Lung microvascular endothelial cell (primary cell): ENCODE data around the gene SLMAP. TPM values are rescaled to one million over a fixed set of nuclear protein-coding genes. Genes with fewer than 3 reads are reported as not detected.
A peak's percentile ranks its signal among the peaks of the same experiment; 100 is the strongest.
"Not testable (repeated sequence)": the region's sequence is repeated elsewhere in the genome, so short reads cannot be mapped to it uniquely, and the experiment has no call there.

Source experiments
- DNase-seq, 2 donors: peaks; one replicate each; pipeline versions ENCODE4 v3.0.0 to v3.0.0-alpha.2; 2010; ENCODE audit warnings: low read depth in 2 of 2
- total RNA-seq: library from RNA; depleted of rRNA; stranded (reverse); fragments of >200 nt; gene quantifications from 2 replicates; pipeline ENCODE4 v1.2.1, GENCODE V29; 2014

The SLMAP gene
- total RNA-seq, 1 donor from 2014 or later, result 27.6 TPM

GRCh38 chr3:57826245-57826951 lies 70.3 kb downstream of the SLMAP start:
- DNase-seq, result peak; percentile 12 to 31

DNA sequence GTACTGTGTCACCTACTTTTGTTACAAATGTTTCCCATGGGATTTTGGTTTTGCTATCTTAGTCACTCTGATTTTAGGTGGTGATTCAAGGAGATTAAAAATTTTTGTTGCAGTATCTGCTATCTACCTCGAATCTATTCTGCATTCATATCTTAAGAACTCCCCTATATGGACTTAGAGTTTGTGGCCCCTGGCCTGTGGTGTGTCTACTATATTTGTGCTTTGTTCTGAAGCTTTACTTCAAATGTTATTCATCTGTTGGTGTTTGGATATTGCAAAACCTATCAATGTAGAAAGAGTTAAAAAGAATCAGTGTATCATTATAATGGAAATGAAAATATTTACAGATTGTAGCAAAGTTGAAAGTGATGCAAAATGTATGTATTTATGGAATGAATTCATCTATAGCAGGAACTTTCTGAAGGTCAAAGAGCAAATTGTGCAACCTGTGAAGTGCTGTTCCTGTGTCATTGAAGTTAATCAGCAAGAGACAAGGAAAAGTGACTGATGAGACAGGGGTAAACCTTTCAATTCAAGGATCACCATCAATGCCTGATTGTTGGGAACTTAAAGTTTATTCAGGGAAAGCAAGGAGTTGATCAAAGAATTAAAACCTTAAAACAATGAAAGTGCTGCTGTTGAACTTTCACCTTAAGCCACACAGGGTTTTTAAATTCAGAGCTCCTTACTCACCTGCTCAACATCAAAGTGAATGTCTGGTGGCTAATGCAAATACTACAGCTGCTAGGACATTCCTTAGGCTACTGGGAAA lies 71.0 kb downstream of the SLMAP start:
- DNase-seq, result no peak

DNA sequence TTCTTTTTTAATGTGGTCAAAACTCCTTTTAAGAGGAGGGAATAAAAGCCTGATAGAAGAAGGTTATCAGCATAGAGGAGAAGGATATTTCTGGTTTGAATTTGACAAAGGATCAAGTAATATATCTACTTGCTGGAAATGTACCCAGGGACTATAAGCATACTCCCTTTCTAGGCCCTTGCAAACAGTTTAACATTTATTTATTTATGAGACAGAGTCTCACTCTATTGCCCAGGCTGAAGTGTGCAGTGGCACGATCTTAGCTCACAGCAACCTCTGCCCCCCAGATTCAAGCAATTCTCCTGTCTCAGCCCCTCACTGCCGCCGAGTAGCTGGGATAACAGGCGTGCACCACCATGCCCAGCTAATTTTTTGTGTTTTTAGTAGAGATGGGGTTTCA lies 71.6 kb downstream of the SLMAP start:
- no peak for DNase-seq

GRCh38 chr3:57832486-57832885 lies 76.4 kb downstream of the SLMAP start:
- no peak for DNase-seq

DNA sequence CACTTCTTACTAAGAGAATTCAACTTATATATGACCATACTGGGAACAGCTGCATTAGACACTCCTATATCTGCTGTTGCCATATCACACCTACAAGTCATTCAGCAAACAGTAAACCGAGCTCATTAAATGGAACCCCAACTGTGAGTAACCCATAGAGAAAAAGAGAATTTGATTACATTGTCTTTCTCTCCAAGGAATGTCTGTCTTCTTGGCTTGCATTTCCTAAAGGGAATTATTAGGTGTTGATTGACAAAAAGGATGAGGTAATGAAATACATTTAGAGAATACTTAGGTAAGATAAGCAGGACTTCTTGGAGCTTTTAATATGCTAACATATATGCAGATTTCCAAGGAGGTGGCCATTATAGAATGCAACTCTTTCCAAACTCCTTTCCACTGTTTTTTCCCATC lies 76.8 kb downstream of the SLMAP start:
- no peak for DNase-seq

- no peak for DNase-seq
Observed at GRCh38 chr3:57833763-57834162, 77.7 kb downstream of the SLMAP start.

DNA sequence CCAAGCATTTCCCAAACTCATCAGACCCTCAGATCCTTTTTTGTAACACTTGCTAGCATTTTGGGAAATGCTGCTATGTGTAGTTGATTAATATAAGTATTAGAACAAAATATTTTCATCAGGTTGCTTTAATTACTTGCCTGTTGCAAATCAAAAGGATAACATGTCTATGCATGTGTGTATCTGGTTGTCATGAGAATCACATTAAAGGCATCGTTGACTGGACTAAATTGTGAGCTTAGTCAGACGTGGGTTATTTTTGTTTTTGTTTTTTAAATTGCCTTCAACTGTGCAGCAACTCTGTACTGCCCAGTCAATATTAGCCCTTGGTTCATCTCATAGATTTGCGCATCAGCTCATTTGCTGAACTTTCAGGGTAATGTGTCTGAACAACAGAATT lies 81.6 kb downstream of the SLMAP start:
- no peak for DNase-seq

DNA sequence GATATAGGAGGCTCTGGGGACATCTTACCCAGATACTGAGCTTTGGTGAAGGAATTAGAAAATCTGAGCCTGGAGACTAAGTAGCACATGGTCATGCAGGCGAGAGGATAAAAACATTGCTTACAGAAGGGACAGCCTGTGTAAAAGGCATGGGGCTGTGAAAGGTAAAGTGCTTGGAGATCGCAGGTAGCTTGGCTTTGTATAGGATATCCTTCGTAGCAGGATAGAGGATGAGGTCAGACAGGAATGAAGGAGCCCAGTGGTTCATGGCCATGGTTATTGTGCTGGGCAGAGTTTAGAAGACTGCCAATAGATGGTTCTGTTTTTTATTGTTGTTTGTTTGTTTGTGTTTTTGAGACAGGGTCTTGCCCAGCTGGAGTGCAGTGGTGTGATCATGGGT lies 82.5 kb downstream of the SLMAP start:
- DNase-seq, result no peak

DNA sequence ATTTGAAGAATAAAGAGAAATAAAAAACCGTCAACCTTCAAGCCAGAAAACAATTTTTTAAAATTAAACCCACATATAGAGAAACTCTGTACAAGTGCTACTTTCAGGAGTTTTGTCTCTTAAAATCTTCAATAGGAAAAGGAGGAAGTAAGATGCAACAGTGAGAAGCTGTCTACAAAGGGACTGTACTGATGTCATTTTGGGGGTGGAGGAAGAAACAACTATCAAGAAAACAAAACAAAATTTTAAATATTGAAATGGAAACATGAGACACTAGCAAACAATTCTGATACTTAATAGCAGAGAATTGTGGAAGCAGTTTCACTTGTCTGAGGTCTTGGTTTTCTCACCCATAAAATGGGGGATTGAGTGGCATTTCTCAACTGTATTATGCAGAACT lies 84.4 kb downstream of the SLMAP start:
- DNase-seq, result no peak

- no peak for DNase-seq
Observed at GRCh38 chr3:57841818-57842217, 85.7 kb downstream of the SLMAP start.

- no peak for DNase-seq
Observed at GRCh38 chr3:57848177-57848738, 92.1 kb downstream of the SLMAP start.

GRCh38 chr3:57851304-57851703 lies 95.2 kb downstream of the SLMAP start:
- DNase-seq, result no peak

DNA sequence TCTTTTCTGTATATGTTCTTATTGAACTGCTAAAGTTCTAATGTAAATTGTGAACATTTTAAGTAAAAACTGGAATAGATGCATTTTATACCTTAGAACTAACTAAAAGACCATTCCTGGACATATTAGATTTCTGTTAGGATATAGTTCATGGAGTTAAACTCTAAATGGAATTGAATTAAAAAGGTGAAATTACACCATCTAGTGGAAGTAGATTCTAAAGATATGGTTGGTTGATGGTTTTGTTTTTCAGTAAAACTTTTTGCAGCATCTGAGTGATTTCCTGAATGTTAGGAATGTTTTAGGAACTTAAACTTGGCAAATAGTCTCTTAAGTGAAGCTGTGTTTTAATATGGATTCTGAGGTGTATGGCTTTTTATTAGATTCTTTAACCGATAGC lies 96.8 kb downstream of the SLMAP start:
- DNase-seq, result peak; percentile 30 to 58

DNA sequence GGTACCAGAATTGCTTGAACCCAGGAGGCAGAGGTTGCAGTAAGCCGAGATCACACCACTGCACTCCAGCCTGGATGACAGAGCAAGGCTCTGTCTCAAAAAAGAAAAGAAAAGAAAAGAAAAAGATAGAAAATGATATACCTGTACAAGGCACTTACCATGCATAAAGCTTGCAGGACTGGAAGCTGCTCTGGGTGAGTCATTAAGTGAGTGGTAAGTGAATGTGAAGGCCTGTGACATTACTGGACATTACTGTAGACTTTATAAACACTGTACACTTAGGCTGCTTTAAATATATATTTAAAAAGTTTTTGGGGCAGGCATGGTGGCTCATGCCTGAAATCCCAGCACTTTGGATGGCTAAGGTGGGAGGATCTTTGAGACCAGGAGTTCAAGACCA lies 99.2 kb downstream of the SLMAP start:
- peak in 1 of 2 donors; percentile 34 for DNase-seq

- no peak for DNase-seq
Observed at GRCh38 chr3:57855943-57856342, 99.8 kb downstream of the SLMAP start.

- peak; percentile 45 to 47 for DNase-seq
Observed at GRCh38 chr3:57856675-57857074, 100.6 kb downstream of the SLMAP start.

DNA sequence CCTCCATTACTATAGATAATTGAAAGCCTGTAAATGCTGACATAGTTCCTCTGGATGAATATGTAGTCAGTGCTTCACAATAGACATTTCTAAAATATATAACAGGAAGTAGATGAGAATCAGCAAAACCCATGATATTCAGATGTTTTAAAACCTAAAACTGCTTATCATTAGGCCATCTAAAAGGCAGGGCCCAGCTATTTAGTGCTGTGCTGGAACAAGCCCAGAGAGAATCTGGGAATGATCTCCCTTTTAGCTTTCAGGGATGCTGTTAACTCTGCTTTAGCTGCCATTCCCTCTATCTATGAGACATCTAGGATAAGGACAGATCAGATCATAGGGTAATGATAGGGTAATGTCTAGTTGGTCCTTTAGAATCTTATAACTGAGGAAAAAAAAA lies 106.8 kb downstream of the SLMAP start:
- no peak for DNase-seq

GRCh38 chr3:57863380-57863779 lies 107.3 kb downstream of the SLMAP start:
- DNase-seq, result no peak

GRCh38 chr3:57864853-57865252 lies 108.7 kb downstream of the SLMAP start:
- peak; percentile 35 to 44 for DNase-seq

- not testable (repeated sequence) for DNase-seq
Observed at GRCh38 chr3:57869110-57869509, 113.0 kb downstream of the SLMAP start.

DNA sequence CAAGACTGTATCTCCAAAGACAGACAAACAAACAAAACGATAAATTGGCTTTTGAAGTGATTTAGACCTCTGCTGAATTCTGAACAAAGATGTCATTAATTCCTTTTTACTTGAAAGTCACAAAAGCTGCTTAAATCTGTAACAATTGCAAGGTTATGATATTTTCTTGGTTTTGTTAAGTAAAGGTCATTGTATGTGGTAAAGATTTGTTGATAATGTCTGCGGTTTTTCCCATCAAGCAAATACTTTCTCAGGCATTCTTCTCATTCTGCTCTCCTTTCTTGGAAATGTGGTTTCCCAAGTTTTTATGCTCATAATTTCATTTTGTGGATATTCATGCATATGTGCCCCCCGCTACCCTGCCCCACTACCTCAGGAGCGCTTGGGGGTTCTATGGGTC lies 116.5 kb downstream of the SLMAP start:
- no peak for DNase-seq

DNA sequence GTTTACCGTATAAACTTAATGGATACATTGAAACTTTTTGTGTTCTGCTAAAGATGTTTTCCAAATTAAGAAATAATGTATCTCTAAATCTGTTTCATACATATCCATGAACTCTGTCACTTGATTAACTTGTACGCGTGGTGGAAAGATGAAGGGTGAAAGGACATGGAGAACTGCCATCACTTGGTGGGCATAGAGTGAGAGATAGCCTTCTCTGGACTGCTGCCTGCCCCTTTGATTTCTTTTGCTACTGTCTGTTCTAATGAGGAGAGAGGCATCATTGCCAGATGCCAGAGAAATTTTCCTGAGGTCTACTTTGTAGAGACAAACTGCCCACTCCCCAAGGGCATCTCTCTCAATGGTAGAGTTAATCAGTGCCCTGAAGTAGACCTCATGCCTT lies 120.5 kb downstream of the SLMAP start:
- DNase-seq, result no peak

- DNase-seq, result no peak
Observed at GRCh38 chr3:57877116-57877515, 121.0 kb downstream of the SLMAP start.
